Kidney (tissue), 14 donors: ENCODE measurements around the gene TMEM144. TPM values are rescaled to one million over a fixed set of nuclear protein-coding genes. Genes with fewer than 3 reads are reported as not detected.

Source experiments
- DNase-seq, 5 donors: peaks; one replicate each; pipeline ENCODE4 v3.0.0-alpha.2; 2013 to 2020
- FAIRE-seq: peaks from 2 replicates; lab custom pipeline; 2012; peaks lifted over from hg19 to GRCh38; lab: Jason Lieb, UNC
- H3K27ac ChIP-seq, 2 donors: one replicate each; pipeline ENCODE4 v1.7.0; 2013; ENCODE audit warnings: low read depth in 2 of 2, low read length in 2 of 2, inconsistent platforms in 1 of 2
- H3K27me3 ChIP-seq: one replicate; pipeline ENCODE4 v1.7.1; 2013; ENCODE audit warnings: low read length, inconsistent platforms; ENCODE audit not compliant: control insufficient read depth, insufficient read depth
- H3K36me3 ChIP-seq, 3 donors: one replicate each; pipeline versions ENCODE4 v1.7.0 to v1.7.1; 2013; ENCODE audit warnings: low read length in 3 of 3, control low read depth in 1 of 3, inconsistent platforms in 1 of 3; ENCODE audit not compliant: insufficient read depth in 3 of 3, control insufficient read depth in 2 of 3
- H3K4me1 ChIP-seq, 3 donors: one replicate each; pipeline versions ENCODE4 v1.7.0 to v1.7.1; 2013; ENCODE audit warnings: low read length in 3 of 3, inconsistent platforms in 1 of 3, low read depth in 1 of 3; ENCODE audit not compliant: control insufficient read depth in 2 of 3, insufficient read depth in 2 of 3
- H3K4me3 ChIP-seq, 3 donors: one replicate each; pipeline versions ENCODE4 v1.7.0 to v1.8.1; 2013; ENCODE audit warnings: low read length in 3 of 3, control low read depth in 1 of 3, inconsistent platforms in 1 of 3
- H3K9ac ChIP-seq, 3 donors: one replicate each; pipeline versions ENCODE4 v1.7.0 to v1.7.1; 2013; ENCODE audit warnings: low read length in 3 of 3, control low read depth in 1 of 3, inconsistent platforms in 1 of 3
- H3K9me3 ChIP-seq, 3 donors: one replicate each; pipeline versions ENCODE4 v1.7.0 to v1.7.1; 2013; ENCODE audit warnings: low read length in 3 of 3, control low read depth in 1 of 3, inconsistent platforms in 1 of 3; ENCODE audit not compliant: control insufficient read depth in 2 of 3, insufficient read depth in 1 of 3
- CTCF ChIP-seq: IDR thresholded peaks from 3 replicates; pipeline ENCODE4 v1.5.1; 2012; ENCODE audit warnings: mild to moderate bottlenecking, moderate library complexity, borderline replicate concordance; ENCODE audit not compliant: insufficient read depth; ENCODE audit errors: extremely low read depth
- intact Hi-C: fragments of 100-400 bp; cut with DNase I; formaldehyde crosslinking; loops from one replicate; pipeline ENCODE4 v1.11.1; 2022
- polyA plus RNA-seq: library from polyadenylated mRNA; stranded (reverse); fragments of 350-450 nt; fragmentation: Illumina TruSeq; extraction: RNeasy Lipid Tissue Mini Kit (QIAGEN cat#74804); gene quantifications from one replicate; pipeline ENCODE4 v1.2.3, GENCODE V29; 2014; ENCODE audit warnings: low read depth, low replicate concordance; ENCODE audit not compliant: insufficient read depth
- total RNA-seq: library from RNA; stranded (reverse); fragmentation: NEBNext Ultra II Directional; extraction: Animal tissue kit (Norgen Biotek cat#: 25700); gene quantifications from one replicate; pipeline ENCODE4 v1.2.1, GENCODE V29; 2021
- donor health status: control.
- donor health status: control.
- donor health status: control.
- donor health status: control.
- donor health status: control.
- donor health status: DM: yes; HTN: yes; CAD: no.
- donor health status: Normal renal cell carcinoma (clear cell type).

Gene TMEM144
- total and polyA plus RNA-seq, 2 donors from 2014 or later: 3.3 to 9.8 TPM

- Histone ChIP-seq H3K9me3 (no peaks in the 10 kb centered on the region), H3K4me3 (no peak overlapping the region), H3K27ac (no peak overlapping the region), H3K4me1 (peaks cover 0 to 3% (median 0%) of the 10 kb centered on the region in 3 donors), H3K9ac (no peak overlapping the region), H3K27me3 (no peaks in the 10 kb centered on the region), H3K36me3 (no peaks in the 10 kb centered on the region)
- TF ChIP-seq CTCF: no peak
- FAIRE-seq (no peak), DNase-seq (no peak)
- intact Hi-C loops: no loop called here
These were observed 46.1 kb upstream of the TMEM144 start for GRCh38 chr4:158163941-158164767.

GRCh38 chr4:158164768-158165213, 45.5 kb upstream of the TMEM144 start:
- no peak overlapping the region for H3K27ac ChIP-seq
- intact Hi-C loops: no loop called here
- no peak for FAIRE-seq

GRCh38 chr4:158166701-158167100, 43.6 kb upstream of the TMEM144 start:
- Histone ChIP-seq H3K27me3 (no peaks in the 10 kb centered on the region), H3K4me1 (peaks cover 0 to 5% (median 0%) of the 10 kb centered on the region in 3 donors), H3K27ac (no peak overlapping the region), H3K4me3 (no peak overlapping the region), H3K9ac (no peak overlapping the region), H3K9me3 (no peaks in the 10 kb centered on the region), H3K36me3 (no peaks in the 10 kb centered on the region)
- DNase-seq (no peak), FAIRE-seq (no peak)
- no peak for TF ChIP-seq CTCF
- intact Hi-C loops: no loop called here

More at GRCh38 chr4:158164768-158165213, 45.5 kb upstream of the TMEM144 start:
- no peaks in the 10 kb centered on the region for H3K36me3 ChIP-seq
- DNase-seq: no peak
- H3K9ac ChIP-seq: no peak overlapping the region
- no peaks in the 10 kb centered on the region for H3K9me3 ChIP-seq
- peaks cover 0 to 3% (median 0%) of the 10 kb centered on the region in 3 donors for H3K4me1 ChIP-seq
- TF ChIP-seq CTCF: no peak
- H3K4me3 ChIP-seq: no peak overlapping the region
- H3K27me3 ChIP-seq: no peaks in the 10 kb centered on the region
